ENCODE results near the gene EREG.

DNA sequence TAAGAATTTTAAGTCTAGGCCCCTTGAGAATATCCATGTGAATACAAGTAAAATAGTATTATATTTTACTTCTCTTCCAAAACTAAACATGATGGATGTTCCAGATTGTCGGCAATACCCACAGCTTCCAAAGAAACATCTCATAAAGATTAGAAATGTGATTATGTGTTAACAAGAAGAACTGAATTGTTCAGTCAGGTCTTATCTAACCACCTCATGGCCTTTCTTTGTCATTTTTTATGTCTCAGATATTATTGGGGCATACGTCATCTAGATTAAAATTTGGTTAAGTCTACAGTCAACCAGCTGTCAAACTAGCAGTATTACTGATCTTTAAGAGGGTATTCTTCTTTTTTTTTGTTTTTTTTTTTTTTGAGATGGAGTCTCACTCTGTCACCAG, 46.7 kb upstream of the EREG start:
- TF ChIP-seq, protein P1, sequence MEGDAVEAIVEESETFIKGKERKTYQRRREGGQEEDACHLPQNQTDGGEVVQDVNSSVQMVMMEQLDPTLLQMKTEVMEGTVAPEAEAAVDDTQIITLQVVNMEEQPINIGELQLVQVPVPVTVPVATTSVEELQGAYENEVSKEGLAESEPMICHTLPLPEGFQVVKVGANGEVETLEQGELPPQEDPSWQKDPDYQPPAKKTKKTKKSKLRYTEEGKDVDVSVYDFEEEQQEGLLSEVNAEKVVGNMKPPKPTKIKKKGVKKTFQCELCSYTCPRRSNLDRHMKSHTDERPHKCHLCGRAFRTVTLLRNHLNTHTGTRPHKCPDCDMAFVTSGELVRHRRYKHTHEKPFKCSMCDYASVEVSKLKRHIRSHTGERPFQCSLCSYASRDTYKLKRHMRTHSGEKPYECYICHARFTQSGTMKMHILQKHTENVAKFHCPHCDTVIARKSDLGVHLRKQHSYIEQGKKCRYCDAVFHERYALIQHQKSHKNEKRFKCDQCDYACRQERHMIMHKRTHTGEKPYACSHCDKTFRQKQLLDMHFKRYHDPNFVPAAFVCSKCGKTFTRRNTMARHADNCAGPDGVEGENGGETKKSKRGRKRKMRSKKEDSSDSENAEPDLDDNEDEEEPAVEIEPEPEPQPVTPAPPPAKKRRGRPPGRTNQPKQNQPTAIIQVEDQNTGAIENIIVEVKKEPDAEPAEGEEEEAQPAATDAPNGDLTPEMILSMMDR (IDR thresholded peaks at IDR 0.05) = no peak
- TF ChIP-seq EZH2 (IDR thresholded peaks at IDR 0.05; ENCODE audit: borderline replicate concordance, insufficient read depth, low read depth, low read length, poor library complexity, severe bottlenecking) = no peak
